HG02610 (cell line): Measurements from ENCODE around the gene PAX7.
"Not testable (repeated sequence)": the region's sequence is repeated elsewhere in the genome, so short reads cannot be mapped to it uniquely, and the experiment has no call there.

Experiments used
- ATAC-seq: cut with Tn5 transposase; IDR thresholded peaks from one replicate; pipeline ENCODE4 v1.9.1; 2021; ENCODE audit warnings: mild to moderate bottlenecking, moderate library complexity; ENCODE audit not compliant: unreplicated experiment

The PAX7 gene

GRCh38 chr1:18630511-18631495 is at the start of gene PAX7:
PAX7 (plus strand) TSS chr1:18630846; CDS start chr1:18631604, 758 bp downstream.
- no peak for ATAC-seq

- ATAC-seq = no peak
These were observed 49.2 kb upstream of the PAX7 start for GRCh38 chr1:18581420-18581880.

GRCh38 chr1:18582890-18583289 is 47.8 kb upstream of the PAX7 start:
- ATAC-seq = no peak

GRCh38 chr1:18583326-18583941 is 47.2 kb upstream of the PAX7 start:
- no peak for ATAC-seq

GRCh38 chr1:18586016-18586415 is 44.6 kb upstream of the PAX7 start:
- ATAC-seq = not testable (repeated sequence)

- ATAC-seq = no peak
These were observed 42.6 kb upstream of the PAX7 start for GRCh38 chr1:18588093-18588492.

GRCh38 chr1:18592368-18592767 is 38.3 kb upstream of the PAX7 start:
- no peak for ATAC-seq

- no peak for ATAC-seq
These were observed 33.2 kb upstream of the PAX7 start for GRCh38 chr1:18597160-18598042.

GRCh38 chr1:18599086-18599485 is 31.6 kb upstream of the PAX7 start:
- no peak for ATAC-seq

- ATAC-seq = no peak
These were observed 30.9 kb upstream of the PAX7 start for GRCh38 chr1:18599704-18600103.

GRCh38 chr1:18602533-18603211 is 28.0 kb upstream of the PAX7 start:
- ATAC-seq = no peak

- ATAC-seq = no peak
These were observed 27.3 kb upstream of the PAX7 start for GRCh38 chr1:18603212-18603852.

- no peak for ATAC-seq
These were observed 24.0 kb upstream of the PAX7 start for GRCh38 chr1:18606443-18607288.

- ATAC-seq = no peak
These were observed 23.3 kb upstream of the PAX7 start for GRCh38 chr1:18607289-18607760.

- no peak for ATAC-seq
These were observed 22.1 kb upstream of the PAX7 start for GRCh38 chr1:18608534-18608933.

GRCh38 chr1:18611311-18611710 is 19.3 kb upstream of the PAX7 start:
- no peak for ATAC-seq

GRCh38 chr1:18612073-18612472 is 18.6 kb upstream of the PAX7 start:
- no peak for ATAC-seq

- no peak for ATAC-seq
These were observed 16.4 kb upstream of the PAX7 start for GRCh38 chr1:18614069-18614735.
